BLaER1 (cell line): ENCODE results near the gene SEC16A.

Experiments
- H3K27ac ChIP-seq: shearing (Covaris generic); formaldehyde crosslinking; 2 replicates; pipeline ENCODE4 v1.8.1; 2022
- H3K27me3 ChIP-seq: shearing (Covaris generic); formaldehyde crosslinking; 2 replicates; pipeline ENCODE4 v1.8.1; 2022
- H3K36me3 ChIP-seq: shearing (Covaris generic); formaldehyde crosslinking; 2 replicates; pipeline ENCODE4 v1.8.1; 2022
- H3K4me1 ChIP-seq: shearing (Covaris generic); formaldehyde crosslinking; 2 replicates; pipeline ENCODE4 v1.8.1; 2022
- H3K4me2 ChIP-seq: shearing (Covaris generic); formaldehyde crosslinking; 2 replicates; pipeline ENCODE4 v1.8.1; 2022
- H3K4me3 ChIP-seq: shearing (Covaris generic); formaldehyde crosslinking; 2 replicates; pipeline ENCODE4 v1.8.1; 2022
- H3K9ac ChIP-seq: shearing (Covaris generic); formaldehyde crosslinking; 2 replicates; pipeline ENCODE4 v1.8.1; 2022
- H3K9me3 ChIP-seq: shearing (Covaris generic); formaldehyde crosslinking; 2 replicates; pipeline ENCODE4 v1.8.1; 2022
- H4K20me1 ChIP-seq: shearing (Covaris generic); formaldehyde crosslinking; 2 replicates; pipeline ENCODE4 v1.8.1; 2022
- Cebpa-rat ChIP-seq: shearing (Covaris generic); IDR thresholded peaks from 2 replicates; pipeline ENCODE4 v1.8.1; 2022

The SEC16A gene

DNA sequence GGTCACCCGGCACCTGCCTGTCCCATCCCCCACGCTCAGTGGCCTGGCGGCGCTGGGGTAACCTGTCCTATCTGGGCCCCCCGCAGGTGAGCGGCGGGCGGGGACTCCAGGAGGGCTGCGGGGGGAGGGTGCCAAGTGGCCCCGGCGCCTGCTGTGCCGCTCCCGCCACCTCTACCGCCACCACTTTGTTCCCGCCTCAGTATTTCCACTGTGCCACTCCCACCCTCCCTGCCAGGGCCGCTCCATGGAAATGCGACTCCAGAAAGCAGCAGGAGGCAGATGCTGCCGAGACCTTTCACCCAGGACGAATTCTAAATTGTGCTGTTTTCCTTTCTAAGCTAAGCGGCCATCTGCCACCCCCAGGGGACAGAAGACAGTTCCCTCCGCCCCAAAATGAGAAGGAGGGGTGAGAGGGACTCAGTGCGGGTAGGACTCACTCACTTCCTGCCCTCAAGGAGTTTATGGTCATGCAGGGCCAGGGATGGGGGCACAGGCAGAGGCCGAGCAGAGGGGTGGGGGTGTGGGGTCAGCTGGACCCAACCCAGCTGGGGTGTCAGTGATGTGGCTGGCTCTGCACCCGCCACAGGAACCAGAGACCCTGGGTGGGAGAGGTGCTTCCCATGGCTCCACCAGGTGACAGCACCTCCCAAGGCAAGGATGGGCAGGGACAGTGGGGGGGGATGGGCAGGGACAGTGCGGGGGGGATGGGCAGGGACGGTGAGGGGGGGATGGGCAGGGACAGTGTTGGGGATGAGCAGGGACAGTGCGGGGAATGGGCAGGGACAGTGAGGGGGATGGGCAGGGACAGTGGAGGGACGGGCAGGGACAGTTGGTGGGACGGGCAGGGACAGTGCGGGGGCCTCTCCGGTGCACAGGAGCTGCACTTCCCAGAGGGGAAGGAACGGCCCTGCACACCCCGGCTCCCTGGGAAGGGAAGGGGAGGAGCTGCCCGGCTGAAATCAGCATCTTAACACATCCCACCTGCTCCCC is 45.2 kb upstream of the SEC16A start:
- peaks cover 100% of the 10 kb centered on the region for H3K4me1 ChIP-seq
- peaks cover 98% of the 10 kb centered on the region for H4K20me1 ChIP-seq
- H3K9ac ChIP-seq: peak overlapping the region; percentile 67; the same call in 1 of the 2 replicates
- H3K36me3 ChIP-seq: peaks cover 10% of the 10 kb centered on the region
- peak overlapping the region; percentile 96 for H3K4me2 ChIP-seq
- H3K9me3 ChIP-seq: no peaks in the 10 kb centered on the region
- H3K27me3 ChIP-seq: no peaks in the 10 kb centered on the region
- H3K27ac ChIP-seq: peak overlapping the region; percentile 79
- TF ChIP-seq Cebpa-rat: no peak
- peak overlapping the region; percentile 36; the same call in 1 of the 2 replicates for H3K4me3 ChIP-seq

DNA sequence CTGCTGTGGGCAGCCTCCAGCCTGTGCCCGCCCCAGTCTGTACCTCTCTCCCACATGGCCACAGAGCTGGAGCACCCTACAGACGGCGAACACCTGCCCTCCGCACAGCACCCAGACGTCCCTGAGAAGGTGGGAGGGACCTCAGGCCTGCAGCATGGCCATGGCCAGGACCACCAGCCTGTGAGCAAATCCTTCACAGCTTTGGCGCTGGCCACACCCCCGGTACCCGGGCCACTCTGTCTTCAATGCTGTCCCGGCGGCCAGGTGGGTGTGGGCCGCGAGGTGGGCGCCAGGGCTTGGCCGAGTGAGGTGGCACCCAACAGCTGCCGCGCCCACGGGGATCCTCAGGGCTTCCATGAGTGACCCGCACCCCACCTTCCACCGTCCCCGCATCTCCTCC is 44.3 kb upstream of the SEC16A start:
- Histone ChIP-seq H3K27me3 (no peaks in the 10 kb centered on the region), H3K4me3 (peak overlapping the region; percentile 54; the same call in 1 of the 2 replicates), H3K4me2 (peak overlapping the region; percentile 96), H3K9me3 (no peaks in the 10 kb centered on the region), H4K20me1 (peaks cover 98% of the 10 kb centered on the region), H3K27ac (peak overlapping the region; percentile 72), H3K36me3 (peaks cover 19% of the 10 kb centered on the region), H3K9ac (peak overlapping the region; percentile 66; the same call in 1 of the 2 replicates), H3K4me1 (peaks cover 100% of the 10 kb centered on the region)
- no peak for TF ChIP-seq Cebpa-rat

- H4K20me1 ChIP-seq: peaks cover 97% of the 10 kb centered on the region
- no peaks in the 10 kb centered on the region for H3K9me3 ChIP-seq
- peak overlapping the region; percentile 54; the same call in 1 of the 2 replicates for H3K4me3 ChIP-seq
- peak overlapping the region; percentile 96 for H3K4me2 ChIP-seq
- H3K36me3 ChIP-seq: peaks cover 19% of the 10 kb centered on the region
- peaks cover 100% of the 10 kb centered on the region for H3K4me1 ChIP-seq
- H3K9ac ChIP-seq: peak overlapping the region; percentile 66
- H3K27me3 ChIP-seq: no peaks in the 10 kb centered on the region
- TF ChIP-seq Cebpa-rat: no peak
- peak overlapping the region; percentile 72 for H3K27ac ChIP-seq
Observed at GRCh38 chr9:136526625-136527066, 43.8 kb upstream of the SEC16A start.

GRCh38 chr9:136525841-136526499 is 43.1 kb upstream of the SEC16A start:
- Histone ChIP-seq H3K4me1 (peaks cover 100% of the 10 kb centered on the region), H3K9me3 (no peaks in the 10 kb centered on the region), H3K36me3 (peaks cover 19% of the 10 kb centered on the region), H3K4me2 (peak overlapping the region; percentile 96), H3K9ac (peak overlapping the region; percentile 66), H3K27me3 (no peaks in the 10 kb centered on the region), H3K27ac (peak overlapping the region; percentile 72), H3K4me3 (peak overlapping the region; percentile 54), H4K20me1 (peaks cover 97% of the 10 kb centered on the region)
- no peak for TF ChIP-seq Cebpa-rat

- H3K4me1 ChIP-seq: peaks cover 100% of the 10 kb centered on the region
- H3K4me2 ChIP-seq: peak overlapping the region; percentile 96
- H3K27me3 ChIP-seq: no peaks in the 10 kb centered on the region
- H3K4me3 ChIP-seq: peak overlapping the region; percentile 54; the same call in 1 of the 2 replicates
- no peaks in the 10 kb centered on the region for H3K9me3 ChIP-seq
- no peak for TF ChIP-seq Cebpa-rat
- peak overlapping the region; percentile 66; the same call in 1 of the 2 replicates for H3K9ac ChIP-seq
- peak overlapping the region; percentile 72; the same call in 1 of the 2 replicates for H3K27ac ChIP-seq
- H3K36me3 ChIP-seq: peaks cover 19% of the 10 kb centered on the region
- peaks cover 97% of the 10 kb centered on the region for H4K20me1 ChIP-seq
Observed at GRCh38 chr9:136525207-136525606, 42.4 kb upstream of the SEC16A start.

- Histone ChIP-seq H3K4me2 (peak overlapping the region; percentile 26; the same call in 1 of the 2 replicates), H3K36me3 (peaks cover 42% of the 10 kb centered on the region), H4K20me1 (peaks cover 99% of the 10 kb centered on the region), H3K9me3 (no peaks in the 10 kb centered on the region), H3K4me3 (no peak overlapping the region), H3K4me1 (peaks cover 83% of the 10 kb centered on the region), H3K9ac (no peak overlapping the region), H3K27me3 (no peaks in the 10 kb centered on the region), H3K27ac (no peak overlapping the region)
- TF ChIP-seq Cebpa-rat: 0 out of 2 replicates have a peak, but pooled peaks have one; percentile 10
Observed at GRCh38 chr9:136522314-136523237, 39.7 kb upstream of the SEC16A start.

GRCh38 chr9:136521537-136521936 is 38.7 kb upstream of the SEC16A start:
- H3K9ac ChIP-seq: 0 out of 2 replicates have a peak overlapping the region, but pooled peaks have one; percentile 10
- H3K4me3 ChIP-seq: no peak overlapping the region
- no peaks in the 10 kb centered on the region for H3K27me3 ChIP-seq
- H3K9me3 ChIP-seq: no peaks in the 10 kb centered on the region
- H3K36me3 ChIP-seq: peaks cover 52% of the 10 kb centered on the region
- peaks cover 73% of the 10 kb centered on the region for H3K4me1 ChIP-seq
- no peak for TF ChIP-seq Cebpa-rat
- peaks cover 99% of the 10 kb centered on the region for H4K20me1 ChIP-seq
- peak overlapping the region; percentile 53 for H3K27ac ChIP-seq
- H3K4me2 ChIP-seq: peak overlapping the region; percentile 58

DNA sequence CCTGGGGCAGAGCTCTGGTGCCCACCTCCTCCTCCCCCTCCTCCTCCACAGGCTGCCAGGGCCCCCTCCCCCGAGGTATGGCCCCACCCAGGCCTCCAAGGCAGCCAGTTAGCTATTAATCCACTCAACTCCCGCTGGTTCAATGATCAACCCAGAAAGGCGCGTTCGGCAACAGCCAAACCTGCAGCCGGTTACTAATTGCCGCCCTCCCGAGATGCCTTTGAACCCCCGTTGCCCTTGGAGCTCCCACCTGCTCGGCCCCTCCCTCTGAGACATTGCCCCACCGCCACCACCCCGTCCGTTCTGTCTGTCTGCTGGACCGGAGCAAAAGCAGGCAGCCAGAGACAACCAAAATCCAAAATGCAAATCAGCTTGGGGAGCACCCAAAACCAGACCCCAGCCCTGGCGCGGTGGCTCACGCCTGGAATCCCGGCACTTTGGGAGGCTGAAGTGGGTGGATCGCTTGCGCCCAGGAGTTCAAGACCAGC is 37.3 kb upstream of the SEC16A start:
- no peak for TF ChIP-seq Cebpa-rat
- Histone ChIP-seq H3K9me3 (no peaks in the 10 kb centered on the region), H3K4me3 (no peak overlapping the region), H3K27ac (peak overlapping the region; percentile 53; the same call in 1 of the 2 replicates), H3K9ac (0 out of 2 replicates have a peak overlapping the region, but pooled peaks have one; percentile 34), H3K4me2 (peak overlapping the region; percentile 58), H4K20me1 (peaks cover 92% of the 10 kb centered on the region), H3K27me3 (no peaks in the 10 kb centered on the region), H3K4me1 (peaks cover 58% of the 10 kb centered on the region), H3K36me3 (peaks cover 67% of the 10 kb centered on the region)
